HG03521 (cell line): ENCODE data around the gene GSK3A.
A peak's percentile ranks its signal among the peaks of the same experiment; 100 is the strongest.

Experiments
- ATAC-seq: cut with Tn5 transposase; IDR thresholded peaks from one replicate; pipeline ENCODE4 v1.9.1; 2021; ENCODE audit warnings: mild to moderate bottlenecking, moderate library complexity; ENCODE audit not compliant: unreplicated experiment

GSK3A gene

GRCh38 chr19:42201489-42202289 lies 40.7 kb downstream of the GSK3A start:
- ATAC-seq = peak; percentile 38

DNA sequence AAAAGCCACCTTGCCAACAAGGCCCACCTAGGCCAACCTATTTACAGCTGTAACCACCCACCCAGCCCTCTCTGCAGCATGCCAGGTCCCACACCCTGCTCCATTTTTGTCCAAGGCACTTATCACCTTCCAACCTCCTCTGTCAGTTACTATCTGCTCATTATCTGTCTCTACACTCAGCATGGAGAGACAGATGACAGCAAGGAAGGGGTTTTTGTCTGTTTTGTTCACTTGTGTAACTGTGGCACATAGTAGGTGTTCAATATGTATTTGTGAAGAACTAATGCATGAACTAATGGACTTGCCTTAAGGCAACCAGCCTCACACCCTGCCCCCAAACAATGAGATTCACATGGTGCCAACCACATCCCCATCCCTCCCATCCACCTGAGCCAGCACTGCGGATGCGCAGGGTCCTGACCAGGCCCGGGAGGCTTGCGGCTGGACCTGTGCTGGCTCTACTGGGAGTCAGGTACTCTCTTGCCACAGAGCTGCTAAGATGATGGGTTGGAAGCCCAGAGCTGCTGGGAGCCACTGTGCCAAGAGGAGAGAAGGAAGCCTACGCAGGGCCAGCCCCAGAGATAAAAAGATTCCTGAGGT lies 42.2 kb downstream of the GSK3A start:
- ATAC-seq = no peak

- peak; percentile 36 for ATAC-seq
Measured at GRCh38 chr19:42199440-42200115, 42.8 kb downstream of the GSK3A start.

DNA sequence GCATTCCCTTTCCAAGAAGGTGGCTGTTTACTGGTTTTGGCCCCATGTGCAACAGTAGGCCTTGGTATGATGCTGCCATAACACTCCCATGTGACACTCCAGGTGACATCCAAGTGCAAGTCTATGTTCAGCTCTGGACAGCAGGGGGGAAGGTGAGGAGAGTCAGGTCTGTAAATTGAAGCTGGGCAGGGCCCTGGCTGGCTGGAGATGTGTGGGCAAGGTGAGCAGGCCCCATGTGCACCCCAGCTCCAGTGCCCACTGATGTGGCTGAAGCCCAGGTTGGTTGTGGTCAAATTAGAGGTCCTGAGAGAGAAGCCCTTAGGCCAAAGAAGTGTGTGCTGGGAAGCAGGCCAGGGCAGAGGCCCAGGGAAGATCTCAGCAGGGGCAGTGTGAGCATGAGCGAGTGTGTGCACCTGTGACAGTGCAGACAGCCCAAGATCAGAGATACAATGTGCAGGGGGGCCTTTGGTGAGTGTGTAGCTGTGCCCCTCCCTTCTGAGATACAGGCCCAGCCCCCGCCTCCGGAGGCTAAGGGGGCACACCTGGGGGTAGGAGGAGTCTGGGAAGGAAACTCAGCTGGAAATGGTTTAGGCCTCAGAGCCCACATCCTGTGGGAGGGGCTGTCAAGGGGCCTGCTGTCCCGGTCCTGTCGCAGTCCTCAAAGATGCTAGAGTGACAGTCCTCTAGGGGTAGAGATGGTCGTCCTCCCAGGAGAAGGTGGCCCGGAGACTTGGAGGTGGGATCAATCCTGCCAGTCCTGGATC lies 43.5 kb downstream of the GSK3A start:
- peak; percentile 23 for ATAC-seq

- ATAC-seq = no peak
Measured at GRCh38 chr19:42197375-42197817, 45.0 kb downstream of the GSK3A start.

GRCh38 chr19:42196011-42197001 lies 46.1 kb downstream of the GSK3A start:
- no peak for ATAC-seq

DNA sequence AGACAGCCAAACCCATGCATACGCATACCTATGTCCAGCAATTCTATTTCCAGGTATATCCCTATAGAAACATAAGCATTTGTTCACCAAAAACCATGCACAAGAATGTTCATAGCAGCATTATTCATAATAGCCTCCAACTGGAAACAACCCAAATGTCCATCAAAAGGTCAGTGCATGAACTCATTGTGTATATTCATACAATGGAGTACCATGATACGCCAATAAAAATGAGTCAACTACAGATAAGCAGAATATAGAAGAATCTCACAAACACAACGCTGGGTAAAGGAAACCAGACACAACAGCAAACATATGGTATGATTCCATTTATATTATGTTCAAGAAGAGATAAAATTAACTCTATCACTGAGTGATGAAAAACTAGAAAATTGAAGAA lies 48.7 kb downstream of the GSK3A start:
- ATAC-seq = no peak

- ATAC-seq = no peak
Measured at GRCh38 chr19:42193294-42193693, 49.1 kb downstream of the GSK3A start.

DNA sequence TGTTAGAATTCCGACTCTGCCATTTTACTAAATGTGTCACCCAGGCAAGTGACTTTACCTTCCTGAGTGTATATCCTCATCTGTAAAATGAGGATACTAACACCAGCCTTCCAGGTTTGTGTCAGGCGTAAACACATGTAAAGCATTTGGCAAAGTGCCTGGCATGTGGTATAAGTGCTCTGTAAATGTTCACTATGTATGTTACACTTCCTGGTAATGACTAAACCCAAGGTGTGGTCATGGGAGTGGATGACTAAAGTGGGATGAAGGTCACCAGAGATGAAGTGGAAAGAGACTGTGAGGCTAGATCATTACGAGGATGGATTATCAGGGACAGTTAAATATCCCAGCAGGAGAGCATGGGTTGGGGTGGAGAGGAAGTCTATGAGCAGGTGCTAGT lies 50.5 kb downstream of the GSK3A start:
- no peak for ATAC-seq

DNA sequence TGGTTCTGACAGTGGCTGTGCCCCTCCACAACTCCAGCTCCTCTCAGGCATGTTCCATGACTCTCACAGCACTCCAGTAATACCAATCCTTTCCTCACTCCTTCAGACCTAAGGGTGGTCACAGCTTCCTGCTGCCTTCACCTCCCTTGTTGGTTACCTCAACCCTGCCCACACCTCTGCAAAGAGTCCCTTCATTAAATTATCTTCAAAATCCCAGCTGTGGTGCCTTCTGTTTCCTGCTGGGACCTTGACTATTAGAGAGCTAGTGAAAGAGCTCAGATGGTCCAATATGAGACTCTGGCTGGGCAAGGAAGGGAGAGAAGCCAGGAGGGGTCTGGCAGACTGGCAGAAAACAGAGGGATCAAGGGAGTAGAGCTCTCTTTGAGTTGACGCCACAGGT lies 51.1 kb downstream of the GSK3A start:
- no peak for ATAC-seq

DNA sequence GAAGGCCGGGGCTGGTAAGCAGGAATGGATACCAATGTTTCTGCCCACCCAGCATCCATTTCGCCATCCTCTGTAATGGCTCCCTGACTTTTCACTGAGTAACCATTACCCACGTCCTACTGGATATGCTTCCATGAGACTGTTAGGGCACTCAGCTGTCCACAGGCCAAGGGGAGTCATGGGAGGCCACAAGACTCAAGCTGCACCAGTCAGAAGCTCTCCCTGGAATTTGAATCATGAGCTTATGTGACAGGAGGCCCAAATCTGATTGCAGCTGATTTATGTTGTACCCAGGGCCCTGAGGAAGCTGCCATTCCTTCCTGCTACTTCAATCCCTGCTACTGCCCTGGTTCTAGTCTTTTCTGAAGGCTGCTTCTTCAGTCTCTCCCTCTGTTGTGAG lies 53.3 kb downstream of the GSK3A start:
- no peak for ATAC-seq

DNA sequence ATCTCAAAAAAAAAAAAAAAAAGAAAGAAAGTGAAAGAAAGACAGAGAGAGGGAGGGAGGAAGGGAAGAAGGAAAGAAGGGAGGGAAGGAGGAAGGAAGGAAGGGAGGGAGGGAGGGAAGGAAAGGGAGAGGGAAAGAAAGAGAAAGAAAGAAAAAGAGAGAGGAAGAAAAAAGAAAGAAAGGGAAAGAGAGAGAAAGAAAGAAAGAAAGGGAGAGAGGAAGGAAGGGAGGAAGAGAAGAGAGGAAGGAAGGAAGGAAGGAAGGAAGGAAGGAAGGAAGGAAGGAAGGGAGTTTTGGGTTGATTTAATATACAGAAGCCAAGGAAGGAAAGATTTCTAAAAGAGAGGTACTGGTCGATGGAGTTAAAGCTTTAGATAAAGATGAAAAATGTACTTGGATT lies 53.7 kb downstream of the GSK3A start:
- ATAC-seq = no peak

GRCh38 chr19:42185277-42185676 lies 57.1 kb downstream of the GSK3A start:
- ATAC-seq = no peak

DNA sequence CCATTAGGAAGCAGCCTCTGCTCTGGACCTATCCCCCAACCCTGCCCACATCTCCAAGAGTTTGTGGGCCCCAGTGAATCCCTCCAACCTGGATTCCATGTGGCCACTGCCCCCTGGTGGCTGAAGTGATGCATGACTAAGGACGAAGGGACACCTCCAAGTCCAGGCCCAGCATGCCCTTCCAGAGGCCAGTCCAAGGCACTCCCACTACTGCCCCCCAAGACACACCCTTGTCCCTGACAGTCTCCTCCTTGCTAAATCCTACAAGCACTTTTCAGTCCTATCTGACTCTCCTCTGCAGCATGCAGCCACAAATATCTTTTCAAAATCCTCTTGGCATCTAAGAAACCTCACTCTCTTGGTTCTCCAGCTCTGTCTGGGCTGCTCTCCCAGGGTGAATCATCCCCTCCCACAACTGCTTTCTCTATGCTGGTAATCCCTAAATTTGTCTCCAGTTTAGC lies 58.0 kb downstream of the GSK3A start:
- no peak for ATAC-seq
